ENCODE results near the gene NXPH4.

The NXPH4 gene

GRCh38 chr12:57250541-57250940, 33.9 kb downstream of the NXPH4 start:
- Mint-ChIP-seq H3K4me3 (no peak overlapping the region), H3K4me1 (ENCODE audit: low read depth) (peaks cover 26% of the 10 kb centered on the region), H3K9me3 (no peaks in the 10 kb centered on the region), H3K36me3 (ENCODE audit: low read depth) (peaks cover 48% of the 10 kb centered on the region), H3K27ac (no peak overlapping the region), H3K27me3 (no peaks in the 10 kb centered on the region)
- intact Hi-C loops (cut with micrococcal nuclease), result no loop called here

- Mint-ChIP-seq H3K27ac (no peak within 1 kb of the TSS), H3K4me3 (no peak within 1 kb of the TSS), H3K9me3 (no peaks in the 10 kb centered on the region), H3K36me3 (ENCODE audit: low read depth) (peaks cover 52% of the 10 kb centered on the region), H3K4me1 (ENCODE audit: low read depth) (peaks cover 25% of the 10 kb centered on the region), H3K27me3 (no peaks in the 10 kb centered on the region)
- intact Hi-C loops (cut with micrococcal nuclease), result no loop called here
These were observed 34.4 kb downstream of the NXPH4 start, which contains the start of gene STAC3 for GRCh38 chr12:57250956-57251355. TSS of gene STAC3 (minus strand) at chr12:57251187. CDS start at chr12:57249636, 1,551 bp downstream.

GRCh38 chr12:57254506-57255280, 38.1 kb downstream of the NXPH4 start:
- Mint-ChIP-seq H3K9me3 (no peaks in the 10 kb centered on the region), H3K4me1 (ENCODE audit: low read depth) (peaks cover under 1% of the 10 kb centered on the region), H3K36me3 (ENCODE audit: low read depth) (peaks cover 67% of the 10 kb centered on the region), H3K27me3 (no peaks in the 10 kb centered on the region), H3K27ac (peak overlapping the region; percentile 52), H3K4me3 (no peak overlapping the region)
- intact Hi-C loops (cut with micrococcal nuclease), result no loop called here

GRCh38 chr12:57255916-57256315, 39.3 kb downstream of the NXPH4 start:
- no peak overlapping the region for H3K27ac Mint-ChIP-seq
- H3K9me3 Mint-ChIP-seq, result no peaks in the 10 kb centered on the region
- peaks cover 79% of the 10 kb centered on the region for H3K36me3 Mint-ChIP-seq (ENCODE audit: low read depth)

GRCh38 chr12:57258977-57259970, 42.7 kb downstream of the NXPH4 start:
- Mint-ChIP-seq H3K27ac (no peak overlapping the region), H3K9me3 (no peaks in the 10 kb centered on the region), H3K4me1 (ENCODE audit: low read depth) (no peaks in the 10 kb centered on the region), H3K36me3 (ENCODE audit: low read depth) (peaks cover 96% of the 10 kb centered on the region), H3K27me3 (no peaks in the 10 kb centered on the region), H3K4me3 (no peak overlapping the region)
- intact Hi-C loops (cut with micrococcal nuclease), result no loop called here

More at GRCh38 chr12:57255916-57256315, 39.3 kb downstream of the NXPH4 start:
- Mint-ChIP-seq H3K4me3 (no peak overlapping the region), H3K27me3 (no peaks in the 10 kb centered on the region), H3K4me1 (ENCODE audit: low read depth) (no peaks in the 10 kb centered on the region)
- intact Hi-C loops (cut with micrococcal nuclease), result no loop called here

- intact Hi-C loops (cut with micrococcal nuclease), result loop anchor here (5.0 kb wide), 1 partner anchor 192 kb away; no protein-coding TSS in a partner anchor
- no peaks in the 10 kb centered on the region for H3K4me1 Mint-ChIP-seq (ENCODE audit: low read depth)
These were observed 43.8 kb downstream of the NXPH4 start for GRCh38 chr12:57260366-57260765.

GRCh38 chr12:57261428-57261865, 44.9 kb downstream of the NXPH4 start:
- H3K36me3 Mint-ChIP-seq (ENCODE audit: low read depth), result peaks cover 96% of the 10 kb centered on the region
- H3K4me1 Mint-ChIP-seq (ENCODE audit: low read depth), result no peaks in the 10 kb centered on the region
- H3K9me3 Mint-ChIP-seq, result no peaks in the 10 kb centered on the region
- intact Hi-C loops (cut with micrococcal nuclease), result loop anchor here (5.0 kb wide), 1 partner anchor 191 kb away; no protein-coding TSS in a partner anchor
- no peak overlapping the region for H3K27ac Mint-ChIP-seq
- H3K4me3 Mint-ChIP-seq, result no peak overlapping the region
- no peaks in the 10 kb centered on the region for H3K27me3 Mint-ChIP-seq

More at GRCh38 chr12:57260366-57260765, 43.8 kb downstream of the NXPH4 start:
- H3K9me3 Mint-ChIP-seq, result no peaks in the 10 kb centered on the region
- peaks cover 96% of the 10 kb centered on the region for H3K36me3 Mint-ChIP-seq (ENCODE audit: low read depth)
- H3K4me3 Mint-ChIP-seq, result no peak overlapping the region
- no peaks in the 10 kb centered on the region for H3K27me3 Mint-ChIP-seq
- H3K27ac Mint-ChIP-seq, result no peak overlapping the region

GRCh38 chr12:57262126-57262822, 45.7 kb downstream of the NXPH4 start:
- no peak overlapping the region for H3K27ac Mint-ChIP-seq
- H3K4me3 Mint-ChIP-seq, result no peak overlapping the region
- H3K36me3 Mint-ChIP-seq (ENCODE audit: low read depth), result peaks cover 96% of the 10 kb centered on the region

GRCh38 chr12:57263096-57263495, 46.5 kb downstream of the NXPH4 start:
- Mint-ChIP-seq H3K4me3 (no peak overlapping the region), H3K4me1 (ENCODE audit: low read depth) (peaks cover 2% of the 10 kb centered on the region), H3K9me3 (no peaks in the 10 kb centered on the region), H3K36me3 (ENCODE audit: low read depth) (peaks cover 96% of the 10 kb centered on the region), H3K27me3 (no peaks in the 10 kb centered on the region), H3K27ac (no peak overlapping the region)
- intact Hi-C loops (cut with micrococcal nuclease), result loop anchor here (5.0 kb wide), 1 partner anchor 189 kb away; no protein-coding TSS in a partner anchor

More at GRCh38 chr12:57262126-57262822, 45.7 kb downstream of the NXPH4 start:
- H3K27me3 Mint-ChIP-seq, result no peaks in the 10 kb centered on the region
- intact Hi-C loops (cut with micrococcal nuclease), result loop anchor here (5.0 kb wide), 1 partner anchor 190 kb away; no protein-coding TSS in a partner anchor
- H3K4me1 Mint-ChIP-seq (ENCODE audit: low read depth), result no peaks in the 10 kb centered on the region
- no peaks in the 10 kb centered on the region for H3K9me3 Mint-ChIP-seq

GRCh38 chr12:57266681-57267080, 50.1 kb downstream of the NXPH4 start:
- H3K4me3 Mint-ChIP-seq, result no peak overlapping the region
- intact Hi-C loops (cut with micrococcal nuclease), result no loop called here
- H3K36me3 Mint-ChIP-seq (ENCODE audit: low read depth), result peaks cover 96% of the 10 kb centered on the region
- H3K9me3 Mint-ChIP-seq, result no peaks in the 10 kb centered on the region
- peaks cover 19% of the 10 kb centered on the region for H3K4me1 Mint-ChIP-seq (ENCODE audit: low read depth)
- no peak overlapping the region for H3K27ac Mint-ChIP-seq
- H3K27me3 Mint-ChIP-seq, result no peaks in the 10 kb centered on the region

- no peaks in the 10 kb centered on the region for H3K9me3 Mint-ChIP-seq
- peak overlapping the region; percentile 53 for H3K27ac Mint-ChIP-seq
- H3K27me3 Mint-ChIP-seq, result no peaks in the 10 kb centered on the region
- no peak overlapping the region for H3K4me3 Mint-ChIP-seq
- peaks cover 95% of the 10 kb centered on the region for H3K36me3 Mint-ChIP-seq (ENCODE audit: low read depth)
- intact Hi-C loops (cut with micrococcal nuclease), result no loop called here
- H3K4me1 Mint-ChIP-seq (ENCODE audit: low read depth), result peaks cover 28% of the 10 kb centered on the region
These were observed 51.7 kb downstream of the NXPH4 start for GRCh38 chr12:57268264-57268663.

GRCh38 chr12:57270966-57271470, 54.4 kb downstream of the NXPH4 start:
- intact Hi-C loops (cut with micrococcal nuclease), result no loop called here
- peaks cover 28% of the 10 kb centered on the region for H3K4me1 Mint-ChIP-seq (ENCODE audit: low read depth)
- H3K27ac Mint-ChIP-seq, result no peak overlapping the region
- no peak overlapping the region for H3K4me3 Mint-ChIP-seq
- no peaks in the 10 kb centered on the region for H3K9me3 Mint-ChIP-seq
- peaks cover 99% of the 10 kb centered on the region for H3K36me3 Mint-ChIP-seq (ENCODE audit: low read depth)
- no peaks in the 10 kb centered on the region for H3K27me3 Mint-ChIP-seq
